ENCODE data around the gene PTGR2.
"Not testable (repeated sequence)": the region's sequence is repeated elsewhere in the genome, so short reads cannot be mapped to it uniquely, and the experiment has no call there.

The PTGR2 gene

GRCh38 chr14:73887694-73888459 lies 36.2 kb downstream of the PTGR2 start:
- DNase-seq = no peak

- DNase-seq = no peak
These were observed 36.8 kb downstream of the PTGR2 start for GRCh38 chr14:73888460-73888725.

GRCh38 chr14:73888971-73889370 lies 37.3 kb downstream of the PTGR2 start:
- DNase-seq = no peak

GRCh38 chr14:73889376-73889775 lies 37.7 kb downstream of the PTGR2 start:
- no peak for DNase-seq

GRCh38 chr14:73894180-73894687 lies 42.6 kb downstream of the PTGR2 start:
- not testable (repeated sequence) for DNase-seq

- no peak for DNase-seq
These were observed 44.3 kb downstream of the PTGR2 start for GRCh38 chr14:73895939-73896338.

- no peak for DNase-seq
These were observed 44.9 kb downstream of the PTGR2 start for GRCh38 chr14:73896521-73896920.

- no peak for DNase-seq
These were observed 51.4 kb downstream of the PTGR2 start for GRCh38 chr14:73903028-73903427.

- DNase-seq = no peak
These were observed 58.0 kb downstream of the PTGR2 start for GRCh38 chr14:73909681-73910080.

- no peak for DNase-seq
These were observed 61.6 kb downstream of the PTGR2 start for GRCh38 chr14:73913256-73913655.

- DNase-seq = no peak
These were observed 64.7 kb downstream of the PTGR2 start for GRCh38 chr14:73916324-73916723.

GRCh38 chr14:73919457-73919856 lies 67.8 kb downstream of the PTGR2 start:
- DNase-seq = not testable (repeated sequence)

GRCh38 chr14:73924337-73924736 lies 72.7 kb downstream of the PTGR2 start:
- no peak for DNase-seq

Measured in femur (tissue), 1 donor.